Effector CD4-positive, alpha-beta T cell (primary cell): ENCODE measurements around the gene ZNF470.

ENCODE experiments used
- DNase-seq: peaks from one replicate; pipeline ENCODE4 v3.0.0-alpha.2; 2020

ZNF470 gene

DNA sequence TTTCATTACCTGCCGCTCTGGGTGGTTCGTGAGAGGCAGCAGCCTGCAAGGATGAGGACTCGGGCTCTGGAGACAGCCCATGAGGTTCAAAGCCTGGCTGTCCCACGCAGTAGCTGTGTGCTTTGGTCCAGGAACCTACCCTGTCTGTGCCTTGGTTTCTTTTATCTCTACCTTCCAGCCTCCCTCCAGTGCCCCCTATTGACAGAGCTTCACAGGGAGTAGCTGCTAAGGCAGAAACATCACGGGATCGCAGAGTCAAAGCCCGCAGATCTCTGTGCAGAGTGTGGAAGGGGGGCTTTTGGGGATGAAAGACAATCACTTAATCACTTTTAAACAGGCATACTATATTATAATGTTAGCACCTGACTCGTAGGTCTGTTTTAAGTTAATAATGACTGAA lies 44.0 kb downstream of the ZNF470 start:
- DNase-seq = no peak

DNA sequence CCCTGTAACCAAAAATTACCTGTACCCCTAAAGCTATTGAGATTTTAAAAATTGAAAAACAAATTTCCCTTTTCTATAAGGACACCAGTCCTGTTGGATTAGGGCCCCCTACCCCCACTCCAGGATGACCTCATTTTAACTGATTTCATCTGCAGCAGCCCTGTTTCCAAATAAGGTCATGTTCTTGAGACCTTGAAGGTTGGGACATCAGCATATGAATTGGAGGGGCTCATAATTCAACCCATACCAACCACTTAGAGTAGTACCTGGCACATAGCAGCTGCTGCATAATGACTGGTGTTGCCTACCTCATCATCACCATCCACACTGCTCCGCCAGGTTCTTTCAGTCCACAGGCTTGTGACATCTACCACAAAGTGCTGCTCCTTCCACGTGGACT lies 45.5 kb downstream of the ZNF470 start:
- DNase-seq = no peak

GRCh38 chr19:56613639-56614038 lies 46.4 kb downstream of the ZNF470 start:
- no peak for DNase-seq

DNA sequence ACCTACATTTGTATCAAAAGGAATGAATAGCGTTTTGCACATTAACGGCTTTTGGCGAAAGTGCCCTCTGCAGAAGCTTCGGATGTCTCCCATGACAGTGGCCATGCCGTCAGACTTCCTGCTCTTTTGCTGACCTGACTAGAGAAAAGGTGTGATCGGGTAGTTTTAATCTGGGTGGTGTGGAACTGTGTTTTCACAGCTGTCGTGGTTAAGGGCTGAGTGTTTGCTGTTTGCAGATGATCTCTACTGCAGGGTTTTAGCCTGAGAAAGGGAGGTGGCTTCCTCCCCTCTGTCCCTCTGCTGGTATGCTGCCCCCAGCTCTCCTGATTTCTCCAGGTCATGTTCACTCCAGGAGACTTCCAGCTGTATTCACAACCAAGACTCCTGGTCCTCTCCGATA lies 50.3 kb downstream of the ZNF470 start:
- no peak for DNase-seq

GRCh38 chr19:56619121-56619520 lies 51.9 kb downstream of the ZNF470 start:
- DNase-seq = no peak

DNA sequence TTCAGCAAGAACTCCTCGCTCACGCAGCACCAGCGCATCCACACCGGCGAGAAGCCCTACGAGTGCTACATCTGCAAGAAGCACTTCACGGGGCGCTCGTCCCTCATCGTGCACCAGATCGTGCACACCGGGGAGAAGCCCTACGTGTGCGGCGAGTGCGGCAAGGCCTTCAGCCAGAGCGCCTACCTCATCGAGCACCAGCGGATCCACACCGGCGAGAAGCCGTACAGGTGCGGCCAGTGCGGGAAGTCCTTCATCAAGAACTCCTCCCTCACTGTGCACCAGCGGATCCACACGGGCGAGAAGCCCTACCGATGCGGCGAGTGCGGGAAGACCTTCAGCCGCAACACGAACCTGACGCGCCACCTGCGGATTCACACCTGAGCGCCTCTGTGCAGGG lies 55.1 kb downstream of the ZNF470 start:
- DNase-seq = no peak

DNA sequence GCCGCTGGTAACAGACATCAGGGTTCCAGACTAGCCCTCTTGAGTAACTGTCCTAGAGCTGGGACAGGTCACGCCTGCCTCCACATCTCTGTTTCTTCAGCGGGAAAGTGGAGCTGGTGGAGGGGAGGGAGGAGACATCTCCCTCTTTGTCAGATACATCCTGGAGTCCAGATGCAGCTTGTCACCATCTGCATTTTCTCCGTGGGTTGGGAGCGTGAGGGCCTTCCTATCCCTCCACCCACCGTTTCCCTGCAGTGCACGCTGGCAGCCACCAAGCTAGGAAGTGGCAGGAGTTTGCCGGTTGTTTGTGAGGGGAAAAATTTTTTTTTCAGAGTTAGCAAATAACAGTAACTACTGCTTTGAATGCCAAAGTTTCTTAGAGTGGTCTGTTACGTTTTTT lies 55.7 kb downstream of the ZNF470 start:
- no peak for DNase-seq

DNA sequence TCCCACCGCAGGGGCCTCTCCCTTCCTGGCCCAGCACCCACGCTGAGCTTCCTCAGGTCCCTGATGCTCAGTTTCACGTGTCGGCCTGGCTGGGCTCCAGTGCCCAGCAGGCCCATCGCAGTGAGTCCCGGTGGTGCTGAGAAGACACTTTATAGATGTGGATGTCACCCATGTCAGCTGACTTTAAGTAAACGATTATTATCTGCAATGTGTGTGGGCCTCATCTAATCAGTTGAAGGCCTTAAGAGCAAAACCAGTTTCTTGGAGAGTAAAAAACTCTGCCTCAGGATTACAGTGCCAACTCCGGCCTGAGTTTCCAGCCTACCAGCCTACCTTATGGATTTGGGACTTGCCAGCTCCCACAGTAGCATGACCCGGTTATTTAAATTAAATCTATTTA lies 58.4 kb downstream of the ZNF470 start:
- DNase-seq = no peak

DNA sequence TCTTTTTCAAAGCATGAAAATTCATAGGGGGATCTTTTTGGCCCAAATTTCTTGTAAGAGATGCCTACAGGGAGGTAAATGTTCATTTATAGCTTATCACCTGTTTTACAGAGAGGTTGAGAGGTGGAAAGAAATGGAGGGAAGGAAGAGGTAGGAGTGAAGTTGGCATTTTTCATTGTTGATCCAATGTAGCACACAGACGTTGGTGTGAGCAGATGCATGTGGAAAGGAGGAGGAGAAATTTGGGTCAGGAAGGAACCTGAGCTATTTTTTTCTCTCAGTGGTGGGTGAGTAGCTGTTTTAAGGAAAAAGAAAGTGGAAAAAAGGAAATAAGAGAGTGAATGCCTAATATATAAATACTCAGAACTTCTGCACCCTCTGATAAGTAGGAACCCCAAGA lies 65.8 kb downstream of the ZNF470 start:
- DNase-seq = no peak

GRCh38 chr19:56637976-56638555 lies 70.8 kb downstream of the ZNF470 start:
- DNase-seq = no peak
